H1 (cell line): ENCODE results near the gene VAV2. TPM values are rescaled to one million over a fixed set of nuclear protein-coding genes. Genes with fewer than 3 reads are reported as not detected.

Experiments
- CHD7 ChIP-seq: fragments of 300-600 bp; sonication (generic); IDR thresholded peaks from 2 replicates; pipeline ENCODE4 v1.7.1; 2012; ENCODE audit warnings: low read length, moderate library complexity, mild to moderate bottlenecking, inconsistent platforms; ENCODE audit not compliant: insufficient replicate concordance
- EGR1 ChIP-seq: IDR thresholded peaks from 2 replicates; pipeline ENCODE4 v1.6.1; 2011; ENCODE audit warnings: low read depth, low read length, borderline replicate concordance
- NRF1 ChIP-seq: IDR thresholded peaks from 2 replicates; pipeline ENCODE4 v1.6.1; 2011; ENCODE audit warnings: mild to moderate bottlenecking, low read depth, low read length, improper control_type of control experiment
- RBBP5 ChIP-seq: IDR thresholded peaks from 2 replicates; pipeline ENCODE4 v1.7.1; 2012; ENCODE audit warnings: low read depth, mild to moderate bottlenecking, inconsistent platforms, low read length, moderate library complexity, borderline replicate concordance
- TBP ChIP-seq: IDR thresholded peaks from 2 replicates; pipeline ENCODE4 v1.6.1; 2011; ENCODE audit warnings: low read depth, low read length, improper control_type of control experiment
- TCF12 ChIP-seq: IDR thresholded peaks from 2 replicates; pipeline ENCODE4 v1.6.1; 2011; ENCODE audit warnings: low read depth, mild to moderate bottlenecking, low read length
- polyA plus RNA-seq, 7 experiments: library from polyadenylated mRNA; depleted of rRNA in 3 of 7; stranded (reverse) in 5 of 7; unstranded in 2 of 7; fragments of >200 nt in 5 of 7; fragments of 200-250 nt in 2 of 7; gene quantifications; 1 replicate in 5 of 7; 2 replicates in 1 of 7; 4 replicates in 1 of 7; pipeline versions ENCODE4 v1.2.1 to v1.2.3, GENCODE V29; 2011 to 2013; ENCODE audit warnings: missing spikeins in 2 of 7, mixed read lengths in 2 of 7
- total RNA-seq: library from RNA; stranded (reverse); fragmentation: NEBNext Ultra II Directional; extraction: Animal tissue kit (Norgen Biotek cat#: 25700); gene quantifications from 2 replicates; pipeline ENCODE4 v1.2.1, GENCODE V29; 2021

The VAV2 gene
- total and polyA plus RNA-seq, 2 of the 8 experiments (the other 6 are each of a cell fraction or from before 2014, with no cell fraction given): 13.6 to 37.6 TPM

DNA sequence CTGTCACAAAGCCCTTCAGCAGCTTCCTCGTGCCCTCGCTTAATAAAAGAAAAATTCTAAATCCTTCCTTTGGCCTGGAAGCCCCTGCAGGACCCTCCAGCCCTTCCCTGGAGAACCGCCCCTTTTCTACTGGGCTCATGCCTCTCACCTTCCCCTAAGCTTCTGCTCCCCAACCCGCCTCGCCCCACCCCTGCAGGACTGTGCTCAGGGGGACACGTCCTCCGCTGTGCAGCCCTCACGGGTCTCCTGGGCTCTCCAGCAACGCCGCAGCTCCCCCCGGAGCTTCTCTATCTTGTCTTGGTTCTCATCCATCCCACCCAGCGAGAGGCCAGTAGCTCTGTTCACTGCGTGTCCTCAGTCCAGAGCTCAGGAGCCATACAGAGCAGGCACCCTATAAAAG, 188.4 kb downstream of the VAV2 start (continued):
- TF ChIP-seq CHD7 (no peak), EGR1 (no peak), NRF1 (no peak), RBBP5 (no peak), TCF12 (no peak), TBP (no peak)
- TF ChIP-seq, all 59 proteins: peak for 0
